Panc1 (cell line): ENCODE results near the gene SERF1A.
"Not testable (repeated sequence)": the region's sequence is repeated elsewhere in the genome, so short reads cannot be mapped to it uniquely, and the experiment has no call there.

ENCODE experiments used
- CTCF ChIP-seq: fragments of 450-650 bp; IDR thresholded peaks from 2 replicates; pipeline ENCODE4 v1.5.1; 2017; ENCODE audit warnings: mild to moderate bottlenecking
- POLR2AphosphoS5 ChIP-seq: IDR thresholded peaks from 2 replicates; pipeline ENCODE4 v1.6.1; 2012; ENCODE audit warnings: mild to moderate bottlenecking, low read depth, low read length, moderate library complexity
- SIN3A ChIP-seq: IDR thresholded peaks from 2 replicates; pipeline ENCODE4 v1.6.1; 2012; ENCODE audit warnings: low read depth, mild to moderate bottlenecking, low read length, moderate library complexity, borderline replicate concordance; ENCODE audit not compliant: insufficient read depth
- TF ChIP-seq, protein P1 (sequence below), 2 experiments: IDR thresholded peaks; 2 replicates each; pipeline ENCODE4 v1.6.1; 2011 to 2012; ENCODE audit warnings: low read depth in 2 of 2, control low read depth in 1 of 2, low read length in 1 of 2, mild to moderate bottlenecking in 1 of 2, moderate library complexity in 1 of 2; ENCODE audit not compliant: insufficient read depth in 1 of 2

- not testable (repeated sequence) for TF ChIP-seq CTCF, SIN3A, POLR2AphosphoS5
- TF ChIP-seq, protein P1, sequence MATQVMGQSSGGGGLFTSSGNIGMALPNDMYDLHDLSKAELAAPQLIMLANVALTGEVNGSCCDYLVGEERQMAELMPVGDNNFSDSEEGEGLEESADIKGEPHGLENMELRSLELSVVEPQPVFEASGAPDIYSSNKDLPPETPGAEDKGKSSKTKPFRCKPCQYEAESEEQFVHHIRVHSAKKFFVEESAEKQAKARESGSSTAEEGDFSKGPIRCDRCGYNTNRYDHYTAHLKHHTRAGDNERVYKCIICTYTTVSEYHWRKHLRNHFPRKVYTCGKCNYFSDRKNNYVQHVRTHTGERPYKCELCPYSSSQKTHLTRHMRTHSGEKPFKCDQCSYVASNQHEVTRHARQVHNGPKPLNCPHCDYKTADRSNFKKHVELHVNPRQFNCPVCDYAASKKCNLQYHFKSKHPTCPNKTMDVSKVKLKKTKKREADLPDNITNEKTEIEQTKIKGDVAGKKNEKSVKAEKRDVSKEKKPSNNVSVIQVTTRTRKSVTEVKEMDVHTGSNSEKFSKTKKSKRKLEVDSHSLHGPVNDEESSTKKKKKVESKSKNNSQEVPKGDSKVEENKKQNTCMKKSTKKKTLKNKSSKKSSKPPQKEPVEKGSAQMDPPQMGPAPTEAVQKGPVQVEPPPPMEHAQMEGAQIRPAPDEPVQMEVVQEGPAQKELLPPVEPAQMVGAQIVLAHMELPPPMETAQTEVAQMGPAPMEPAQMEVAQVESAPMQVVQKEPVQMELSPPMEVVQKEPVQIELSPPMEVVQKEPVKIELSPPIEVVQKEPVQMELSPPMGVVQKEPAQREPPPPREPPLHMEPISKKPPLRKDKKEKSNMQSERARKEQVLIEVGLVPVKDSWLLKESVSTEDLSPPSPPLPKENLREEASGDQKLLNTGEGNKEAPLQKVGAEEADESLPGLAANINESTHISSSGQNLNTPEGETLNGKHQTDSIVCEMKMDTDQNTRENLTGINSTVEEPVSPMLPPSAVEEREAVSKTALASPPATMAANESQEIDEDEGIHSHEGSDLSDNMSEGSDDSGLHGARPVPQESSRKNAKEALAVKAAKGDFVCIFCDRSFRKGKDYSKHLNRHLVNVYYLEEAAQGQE (IDR thresholded peaks at IDR 0.05; ENCODE audit: insufficient read depth in 1 of 2, low read depth in 2 of 2, low read length in 1 of 2) = not testable (repeated sequence)
Observed at GRCh38 chr5:70906624-70907023, 6.2 kb downstream of the SERF1A start.
